ENCODE measurements around the gene BPIFB1. TPM values are rescaled to one million over a fixed set of nuclear protein-coding genes. Genes with fewer than 3 reads are reported as not detected.

The BPIFB1 gene
- not detected in 2 replicates for total RNA-seq (2014; rRNA removed; shearing (Covaris generic); ENCODE audit: low replicate concordance)

- in situ Hi-C loops (cut with HindIII; ENCODE audit: low pct_unique_long_range_greater_than_20kb, low sequenced_read_pairs): no loop called here
- no peak for DNase-seq (ENCODE audit: low read depth)
Observed at GRCh38 chr20:33282991-33283555, at the start of gene BPIFB1. Gene BPIFB1 (plus strand): TSS chr20:33283214. CDS start chr20:33286074, 2,860 bp downstream.

- no peak for DNase-seq (ENCODE audit: low read depth)
- in situ Hi-C loops (cut with HindIII; ENCODE audit: low pct_unique_long_range_greater_than_20kb, low sequenced_read_pairs): no loop called here
Observed at GRCh38 chr20:33234050-33234449, 49.0 kb upstream of the BPIFB1 start.

- no peak for DNase-seq (ENCODE audit: low read depth)
- in situ Hi-C loops (cut with HindIII; ENCODE audit: low pct_unique_long_range_greater_than_20kb, low sequenced_read_pairs): no loop called here
Observed at GRCh38 chr20:33235696-33236095, 47.3 kb upstream of the BPIFB1 start, which contains the start of gene BPIFA1. Gene BPIFA1 (plus strand): TSS chr20:33235996. CDS start chr20:33237712, 1,716 bp downstream.

GRCh38 chr20:33236351-33236750, 46.7 kb upstream of the BPIFB1 start:
- in situ Hi-C loops (cut with HindIII; ENCODE audit: low pct_unique_long_range_greater_than_20kb, low sequenced_read_pairs): no loop called here
- no peak for DNase-seq (ENCODE audit: low read depth)

- in situ Hi-C loops (cut with HindIII; ENCODE audit: low pct_unique_long_range_greater_than_20kb, low sequenced_read_pairs): no loop called here
- no peak for DNase-seq (ENCODE audit: low read depth)
Observed at GRCh38 chr20:33237989-33238388, 45.0 kb upstream of the BPIFB1 start.

- in situ Hi-C loops (cut with HindIII; ENCODE audit: low pct_unique_long_range_greater_than_20kb, low sequenced_read_pairs): no loop called here
- DNase-seq (ENCODE audit: low read depth): no peak
Observed at GRCh38 chr20:33239418-33239817, 43.6 kb upstream of the BPIFB1 start.

GRCh38 chr20:33239979-33240736, 42.9 kb upstream of the BPIFB1 start:
- in situ Hi-C loops (cut with HindIII; ENCODE audit: low pct_unique_long_range_greater_than_20kb, low sequenced_read_pairs): no loop called here
- no peak for DNase-seq (ENCODE audit: low read depth)

- in situ Hi-C loops (cut with HindIII; ENCODE audit: low pct_unique_long_range_greater_than_20kb, low sequenced_read_pairs): no loop called here
- DNase-seq (ENCODE audit: low read depth): no peak
Observed at GRCh38 chr20:33240923-33241322, 42.1 kb upstream of the BPIFB1 start.

- no peak for DNase-seq (ENCODE audit: low read depth)
- in situ Hi-C loops (cut with HindIII; ENCODE audit: low pct_unique_long_range_greater_than_20kb, low sequenced_read_pairs): no loop called here
Observed at GRCh38 chr20:33242319-33243100, 40.5 kb upstream of the BPIFB1 start.

- DNase-seq (ENCODE audit: low read depth): no peak
- in situ Hi-C loops (cut with HindIII; ENCODE audit: low pct_unique_long_range_greater_than_20kb, low sequenced_read_pairs): no loop called here
Observed at GRCh38 chr20:33246077-33246476, 36.9 kb upstream of the BPIFB1 start.

- in situ Hi-C loops (cut with HindIII; ENCODE audit: low pct_unique_long_range_greater_than_20kb, low sequenced_read_pairs): no loop called here
- no peak for DNase-seq (ENCODE audit: low read depth)
Observed at GRCh38 chr20:33249456-33249855, 33.6 kb upstream of the BPIFB1 start.

GRCh38 chr20:33250666-33251065, 32.3 kb upstream of the BPIFB1 start:
- in situ Hi-C loops (cut with HindIII; ENCODE audit: low pct_unique_long_range_greater_than_20kb, low sequenced_read_pairs): no loop called here
- DNase-seq (ENCODE audit: low read depth): no peak

- DNase-seq (ENCODE audit: low read depth): no peak
- in situ Hi-C loops (cut with HindIII; ENCODE audit: low pct_unique_long_range_greater_than_20kb, low sequenced_read_pairs): no loop called here
Observed at GRCh38 chr20:33251496-33251895, 31.5 kb upstream of the BPIFB1 start.

GRCh38 chr20:33252460-33252859, 30.6 kb upstream of the BPIFB1 start:
- in situ Hi-C loops (cut with HindIII; ENCODE audit: low pct_unique_long_range_greater_than_20kb, low sequenced_read_pairs): no loop called here
- DNase-seq (ENCODE audit: low read depth): no peak

- in situ Hi-C loops (cut with HindIII; ENCODE audit: low pct_unique_long_range_greater_than_20kb, low sequenced_read_pairs): no loop called here
- no peak for DNase-seq (ENCODE audit: low read depth)
Observed at GRCh38 chr20:33255005-33255404, 28.0 kb upstream of the BPIFB1 start.

GRCh38 chr20:33257237-33257636, 25.8 kb upstream of the BPIFB1 start:
- no peak for DNase-seq (ENCODE audit: low read depth)
- in situ Hi-C loops (cut with HindIII; ENCODE audit: low pct_unique_long_range_greater_than_20kb, low sequenced_read_pairs): no loop called here

- in situ Hi-C loops (cut with HindIII; ENCODE audit: low pct_unique_long_range_greater_than_20kb, low sequenced_read_pairs): no loop called here
Observed at GRCh38 chr20:33259371-33259770, 23.6 kb upstream of the BPIFB1 start.

GRCh38 chr20:33261465-33261864, 21.5 kb upstream of the BPIFB1 start:
- in situ Hi-C loops (cut with HindIII; ENCODE audit: low pct_unique_long_range_greater_than_20kb, low sequenced_read_pairs): no loop called here
- no peak for DNase-seq (ENCODE audit: low read depth)

More at GRCh38 chr20:33259371-33259770, 23.6 kb upstream of the BPIFB1 start:
- no peak for DNase-seq (ENCODE audit: low read depth)

GRCh38 chr20:33262658-33263065, 20.4 kb upstream of the BPIFB1 start:
- in situ Hi-C loops (cut with HindIII; ENCODE audit: low pct_unique_long_range_greater_than_20kb, low sequenced_read_pairs): no loop called here
- DNase-seq (ENCODE audit: low read depth): peak; percentile 45

Data from Caki2 (cell line).